Measurements from ENCODE around the gene FAM124A.

DNA sequence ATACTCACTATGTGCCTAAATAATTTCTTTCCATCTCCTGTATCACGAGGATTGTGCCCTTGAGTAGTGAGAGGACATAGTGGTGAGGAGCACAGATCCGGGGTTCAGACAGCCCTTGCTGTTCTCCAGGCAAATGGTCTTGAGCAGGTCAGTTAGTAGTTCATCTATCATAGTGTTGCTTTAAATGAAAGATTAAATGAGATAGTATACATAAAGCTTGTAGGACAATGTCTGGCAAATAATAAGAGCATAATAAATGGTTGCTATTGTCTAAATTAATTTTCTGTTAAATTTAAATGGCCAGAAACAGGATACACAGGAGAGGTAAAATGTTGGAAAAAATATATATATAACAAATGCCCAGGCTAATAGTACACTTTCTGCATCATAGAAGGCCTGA is 23.4 kb downstream of the FAM124A start:
- TF ChIP-seq CTCF (IDR thresholded peaks at IDR 0.05) = no peak
- no peak for TF ChIP-seq POLR2A (IDR thresholded peaks at IDR 0.05)
